Suppressor macrophage (primary cell): ENCODE results near the gene CLIC6.
"Not testable (repeated sequence)": the region's sequence is repeated elsewhere in the genome, so short reads cannot be mapped to it uniquely, and the experiment has no call there.

Source experiments
- DNase-seq, 4 experiments: peaks; one replicate each; pipeline ENCODE4 v3.0.0-alpha.2; 2020 to 2022

CLIC6 gene

GRCh38 chr21:34693192-34693810 lies 24.5 kb downstream of the CLIC6 start:
- DNase-seq, result peak; percentile 63 to 86 (median 72)

GRCh38 chr21:34695434-34695833 lies 26.6 kb downstream of the CLIC6 start:
- DNase-seq, result peak; percentile 22 to 65 (median 58)

GRCh38 chr21:34696121-34696520 lies 27.3 kb downstream of the CLIC6 start:
- DNase-seq, result no peak

GRCh38 chr21:34697826-34698225 lies 29.0 kb downstream of the CLIC6 start:
- no peak for DNase-seq

- DNase-seq, result no peak
These were observed 29.6 kb downstream of the CLIC6 start for GRCh38 chr21:34698270-34699015.

GRCh38 chr21:34700605-34701004 lies 31.8 kb downstream of the CLIC6 start:
- DNase-seq, result no peak

- no peak for DNase-seq
These were observed 32.9 kb downstream of the CLIC6 start for GRCh38 chr21:34701726-34702125.

- no peak for DNase-seq
These were observed 33.8 kb downstream of the CLIC6 start for GRCh38 chr21:34702341-34703170.

GRCh38 chr21:34703571-34703970 lies 34.8 kb downstream of the CLIC6 start:
- DNase-seq, result no peak

GRCh38 chr21:34704119-34704518 lies 35.3 kb downstream of the CLIC6 start:
- DNase-seq, result no peak

GRCh38 chr21:34705011-34705410 lies 36.2 kb downstream of the CLIC6 start:
- no peak for DNase-seq

- no peak for DNase-seq
These were observed 37.5 kb downstream of the CLIC6 start for GRCh38 chr21:34706337-34706736.

GRCh38 chr21:34707876-34708325 lies 39.1 kb downstream of the CLIC6 start:
- peak in 3 of 4 experiments; percentile 10 to 28 (median 26) for DNase-seq

GRCh38 chr21:34713621-34714020 lies 44.8 kb downstream of the CLIC6 start:
- DNase-seq, result no peak

- DNase-seq, result no peak
These were observed 46.7 kb downstream of the CLIC6 start for GRCh38 chr21:34715518-34715917.

GRCh38 chr21:34715985-34716596 lies 47.3 kb downstream of the CLIC6 start:
- no peak for DNase-seq

GRCh38 chr21:34718529-34718928 lies 49.7 kb downstream of the CLIC6 start:
- not testable (repeated sequence) for DNase-seq

GRCh38 chr21:34722684-34723300 lies 54.0 kb downstream of the CLIC6 start:
- no peak for DNase-seq

- DNase-seq, result no peak
These were observed 55.5 kb downstream of the CLIC6 start for GRCh38 chr21:34724131-34724856.

- DNase-seq, result no peak
These were observed 56.0 kb downstream of the CLIC6 start for GRCh38 chr21:34724857-34725195.

GRCh38 chr21:34726627-34727337 lies 58.0 kb downstream of the CLIC6 start:
- DNase-seq, result peak in 3 of 4 experiments; percentile 20 to 52 (median 35)
